ENCODE results near the gene CLDN14.

CLDN14 gene

DNA sequence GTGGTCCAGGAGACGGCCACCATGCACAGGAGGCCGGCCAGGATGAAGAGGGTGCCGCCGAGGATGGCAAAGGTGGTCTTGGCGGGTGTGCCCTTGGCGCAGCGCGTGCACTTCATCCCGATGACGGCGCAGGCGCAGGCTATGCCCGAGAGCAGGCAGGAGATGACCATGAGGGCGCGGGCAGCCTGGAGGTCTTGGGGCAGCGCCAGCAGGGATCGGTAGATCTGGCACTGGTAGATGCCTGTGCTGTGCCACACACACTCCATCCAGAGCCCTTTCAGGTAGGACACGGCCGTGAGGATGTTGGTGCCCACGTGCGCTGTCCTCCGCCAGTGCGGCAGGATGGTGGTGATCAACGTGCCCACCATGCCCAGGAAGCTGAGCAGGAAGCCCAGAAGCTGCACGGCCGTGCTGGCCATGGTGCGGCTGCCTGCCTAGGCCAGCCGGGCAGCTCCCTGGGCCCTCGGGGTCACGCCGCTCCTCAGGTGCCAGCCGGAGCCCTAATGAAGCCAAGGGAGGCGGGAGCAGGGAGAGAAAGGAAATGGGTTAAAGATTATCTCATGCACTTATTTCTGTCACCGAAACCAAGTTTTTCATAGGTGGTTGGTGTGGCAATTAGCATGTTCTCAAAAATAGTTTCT, 18.5 kb downstream of the CLDN14 start:
- H3K79me2 ChIP-seq (ENCODE audit: insufficient read depth, low read length): no peaks in the 10 kb centered on the region
- H3K27me3 ChIP-seq (ENCODE audit: insufficient read depth, low read length): peaks cover 5% of the 10 kb centered on the region; the same call in 1 of the 2 replicates
- H3K9me2 ChIP-seq (ENCODE audit: low read depth, low read length): no peaks in the 10 kb centered on the region
- H4K20me1 ChIP-seq (ENCODE audit: insufficient read depth, low read length): no peaks in the 10 kb centered on the region
- no peaks in the 10 kb centered on the region for H3K36me3 ChIP-seq (ENCODE audit: insufficient read depth, low read length)
- H3K27ac ChIP-seq (ENCODE audit: low read depth, low read length, poor library complexity, severe bottlenecking): no peak overlapping the region
- no peak overlapping the region for H3K9ac ChIP-seq (ENCODE audit: low read length)
- H3K4me1 ChIP-seq (ENCODE audit: insufficient read depth, low read length, severe bottlenecking): no peaks in the 10 kb centered on the region
- TF ChIP-seq, protein P1, sequence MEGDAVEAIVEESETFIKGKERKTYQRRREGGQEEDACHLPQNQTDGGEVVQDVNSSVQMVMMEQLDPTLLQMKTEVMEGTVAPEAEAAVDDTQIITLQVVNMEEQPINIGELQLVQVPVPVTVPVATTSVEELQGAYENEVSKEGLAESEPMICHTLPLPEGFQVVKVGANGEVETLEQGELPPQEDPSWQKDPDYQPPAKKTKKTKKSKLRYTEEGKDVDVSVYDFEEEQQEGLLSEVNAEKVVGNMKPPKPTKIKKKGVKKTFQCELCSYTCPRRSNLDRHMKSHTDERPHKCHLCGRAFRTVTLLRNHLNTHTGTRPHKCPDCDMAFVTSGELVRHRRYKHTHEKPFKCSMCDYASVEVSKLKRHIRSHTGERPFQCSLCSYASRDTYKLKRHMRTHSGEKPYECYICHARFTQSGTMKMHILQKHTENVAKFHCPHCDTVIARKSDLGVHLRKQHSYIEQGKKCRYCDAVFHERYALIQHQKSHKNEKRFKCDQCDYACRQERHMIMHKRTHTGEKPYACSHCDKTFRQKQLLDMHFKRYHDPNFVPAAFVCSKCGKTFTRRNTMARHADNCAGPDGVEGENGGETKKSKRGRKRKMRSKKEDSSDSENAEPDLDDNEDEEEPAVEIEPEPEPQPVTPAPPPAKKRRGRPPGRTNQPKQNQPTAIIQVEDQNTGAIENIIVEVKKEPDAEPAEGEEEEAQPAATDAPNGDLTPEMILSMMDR (IDR thresholded peaks at IDR 0.05; ENCODE audit: low read length): no peak
- no peak for TF ChIP-seq EZH2 (IDR thresholded peaks at IDR 0.05; ENCODE audit: borderline replicate concordance, low read length)
- no peak overlapping the region for H3K4me2 ChIP-seq (ENCODE audit: low read length)
- no peaks in the 10 kb centered on the region for H3K9me3 ChIP-seq (ENCODE audit: low read length)
- no peak overlapping the region for H2AFZ ChIP-seq (ENCODE audit: low read length)
- H3K4me3 ChIP-seq (ENCODE audit: low read depth, low read length, poor library complexity, severe bottlenecking): no peak overlapping the region
- H3F3A ChIP-seq (ENCODE audit: insufficient read depth, low read length): no peaks in the 10 kb centered on the region

DNA sequence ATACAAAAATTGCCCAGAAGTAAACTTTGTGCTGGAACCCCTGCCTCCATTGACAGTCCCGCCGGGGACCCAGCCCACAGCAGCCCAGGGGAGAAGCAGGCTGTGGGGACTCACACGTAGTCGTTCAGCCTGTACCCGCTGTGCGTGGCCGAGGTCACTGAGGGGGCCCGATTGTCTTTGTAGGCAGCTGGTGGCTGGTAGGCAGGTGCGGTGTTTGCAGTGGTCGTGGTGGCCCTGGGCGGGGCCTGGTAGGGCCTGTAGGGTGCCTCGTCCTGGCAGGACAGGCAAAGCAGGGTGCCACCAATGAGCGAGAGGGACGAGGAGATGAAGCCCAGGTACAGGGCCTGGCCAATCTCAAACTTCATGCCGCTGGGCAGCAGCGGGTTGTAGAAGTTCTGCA, 19.1 kb downstream of the CLDN14 start:
- H3K9me3 ChIP-seq (ENCODE audit: low read length): no peaks in the 10 kb centered on the region
- no peaks in the 10 kb centered on the region for H3K36me3 ChIP-seq (ENCODE audit: insufficient read depth, low read length)
- H3K9me2 ChIP-seq (ENCODE audit: low read depth, low read length): no peaks in the 10 kb centered on the region
- no peaks in the 10 kb centered on the region for H3F3A ChIP-seq (ENCODE audit: insufficient read depth, low read length)
- H4K20me1 ChIP-seq (ENCODE audit: insufficient read depth, low read length): no peaks in the 10 kb centered on the region
- H3K79me2 ChIP-seq (ENCODE audit: insufficient read depth, low read length): no peaks in the 10 kb centered on the region
- H3K4me1 ChIP-seq (ENCODE audit: insufficient read depth, low read length, severe bottlenecking): no peaks in the 10 kb centered on the region
- H3K4me3 ChIP-seq (ENCODE audit: low read depth, low read length, poor library complexity, severe bottlenecking): no peak overlapping the region
- H2AFZ ChIP-seq (ENCODE audit: low read length): no peak overlapping the region
- H3K4me2 ChIP-seq (ENCODE audit: low read length): no peak overlapping the region
- H3K27ac ChIP-seq (ENCODE audit: low read depth, low read length, poor library complexity, severe bottlenecking): no peak overlapping the region
- no peak for TF ChIP-seq EZH2 (IDR thresholded peaks at IDR 0.05; ENCODE audit: borderline replicate concordance, low read length)
- TF ChIP-seq, protein P1 (IDR thresholded peaks at IDR 0.05; ENCODE audit: low read length): no peak
- no peak overlapping the region for H3K9ac ChIP-seq (ENCODE audit: low read length)
- peaks cover 5% of the 10 kb centered on the region; the same call in 1 of the 2 replicates for H3K27me3 ChIP-seq (ENCODE audit: insufficient read depth, low read length)

DNA sequence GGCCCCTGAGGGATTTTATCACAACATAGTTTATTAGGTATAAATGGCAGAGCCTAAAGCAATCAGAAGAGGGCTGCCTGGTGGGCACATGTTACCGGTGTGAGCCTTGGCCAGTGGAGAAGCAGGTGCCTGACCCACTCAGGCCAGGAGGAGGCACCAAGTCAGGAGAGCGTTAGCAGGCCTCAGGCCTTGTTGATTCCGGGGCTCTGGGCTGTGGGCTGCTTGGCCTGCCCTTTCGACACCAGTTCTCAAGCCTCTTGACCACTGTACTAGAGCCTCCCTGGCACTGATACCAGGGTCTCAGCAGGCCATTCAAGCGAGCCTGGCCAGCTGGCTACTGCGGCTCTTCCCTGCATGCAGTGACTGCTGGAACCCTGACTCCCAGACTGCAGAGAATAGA, 20.8 kb downstream of the CLDN14 start:
- Histone ChIP-seq H3K4me3 (ENCODE audit: low read depth, low read length, poor library complexity, severe bottlenecking) (no peak overlapping the region), H3K9me2 (ENCODE audit: low read depth, low read length) (no peaks in the 10 kb centered on the region), H3K9me3 (ENCODE audit: low read length) (no peaks in the 10 kb centered on the region), H3K36me3 (ENCODE audit: insufficient read depth, low read length) (no peaks in the 10 kb centered on the region), H3K79me2 (ENCODE audit: insufficient read depth, low read length) (no peaks in the 10 kb centered on the region), H3K4me2 (ENCODE audit: low read length) (no peak overlapping the region), H3F3A (ENCODE audit: insufficient read depth, low read length) (no peaks in the 10 kb centered on the region), H2AFZ (ENCODE audit: low read length) (no peak overlapping the region), H4K20me1 (ENCODE audit: insufficient read depth, low read length) (no peaks in the 10 kb centered on the region), H3K27ac (ENCODE audit: low read depth, low read length, poor library complexity, severe bottlenecking) (no peak overlapping the region), H3K4me1 (ENCODE audit: insufficient read depth, low read length, severe bottlenecking) (no peaks in the 10 kb centered on the region), H3K9ac (ENCODE audit: low read length) (no peak overlapping the region), H3K27me3 (ENCODE audit: insufficient read depth, low read length) (peaks cover 12% of the 10 kb centered on the region; the same call in 1 of the 2 replicates)
- TF ChIP-seq, protein P1 (IDR thresholded peaks at IDR 0.05; ENCODE audit: low read length): no peak
- no peak for TF ChIP-seq EZH2 (IDR thresholded peaks at IDR 0.05; ENCODE audit: borderline replicate concordance, low read length)

Data from OCI-LY1 (cell line).